ENCODE data around the gene TUBB2A.

- TF ChIP-seq CTCF (IDR thresholded peaks at IDR 0.05; ENCODE audit: low read depth, low read length) (no peak), POLR2A (IDR thresholded peaks at IDR 0.05; ENCODE audit: extremely low read depth, insufficient read length) (no peak)
Observed at GRCh38 chr6:3117912-3118352, 39.4 kb downstream of the TUBB2A start.

Measured in NB4 (cell line).